ENCODE measurements around the gene ZC3H7B. TPM values are rescaled to one million over a fixed set of nuclear protein-coding genes. Genes with fewer than 3 reads are reported as not detected.

ZC3H7B gene
- total RNA-seq, 1 experiment from 2014 or later, result 42.0 TPM

DNA sequence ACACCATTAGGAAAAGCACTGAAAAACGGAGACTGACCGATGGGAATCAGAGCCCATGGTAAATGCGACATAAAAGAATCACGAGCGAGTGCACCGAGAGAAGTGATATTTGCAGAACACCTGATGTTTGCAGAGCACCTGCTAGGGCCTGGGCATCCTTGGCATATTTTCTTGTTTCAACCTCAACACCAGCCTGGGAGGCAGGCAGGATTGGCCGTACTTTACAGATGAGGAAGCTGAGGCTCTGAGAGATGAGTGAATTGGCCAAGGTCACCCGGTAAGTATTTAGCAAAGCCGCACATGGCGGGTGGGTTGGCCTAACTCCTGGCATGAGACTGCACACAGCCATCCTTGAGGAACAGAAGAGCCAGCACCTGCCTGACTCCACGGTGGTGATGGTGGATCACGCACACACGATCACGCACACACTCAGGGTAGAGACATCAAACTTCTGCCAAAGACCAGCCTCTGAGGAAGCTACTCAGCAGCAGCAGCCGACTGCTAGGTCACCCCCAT, 39.0 kb upstream of the ZC3H7B start:
- peaks cover 64% of the 10 kb centered on the region; the same call in 1 of the 2 replicates for H3K79me2 ChIP-seq (ENCODE audit: insufficient read depth, low read length)
- no peaks in the 10 kb centered on the region for H3K4me1 ChIP-seq (ENCODE audit: control insufficient read depth in 1 of 2, insufficient read depth in 2 of 2, low read length in 2 of 2)
- no peak overlapping the region for H3K9ac ChIP-seq (ENCODE audit: low read length)
- POLR2A ChIA-PET, result no interaction called here
- RAD21 ChIA-PET (ENCODE audit: low non-redundant PET in 1 of 2, low total read pairs in 2 of 2, uncharacterized antibody in 2 of 2, unreplicated experiment in 2 of 2), result no interaction called here
- TF ChIP-seq, protein P1, sequence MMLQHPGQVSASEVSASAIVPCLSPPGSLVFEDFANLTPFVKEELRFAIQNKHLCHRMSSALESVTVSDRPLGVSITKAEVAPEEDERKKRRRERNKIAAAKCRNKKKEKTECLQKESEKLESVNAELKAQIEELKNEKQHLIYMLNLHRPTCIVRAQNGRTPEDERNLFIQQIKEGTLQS (IDR thresholded peaks at IDR 0.05), result no peak
- TF ChIP-seq SP1 (IDR thresholded peaks at IDR 0.05; ENCODE audit: low read depth) (no peak), SIN3A (IDR thresholded peaks at IDR 0.05; ENCODE audit: low read depth) (no peak), EZH2phosphoT487 (IDR thresholded peaks at IDR 0.05; ENCODE audit: borderline replicate concordance) (no peak), ZNF274 (IDR thresholded peaks at IDR 0.05; ENCODE audit: low read depth, low read length) (no peak), ELF1 (IDR thresholded peaks at IDR 0.05; ENCODE audit: borderline replicate concordance, low read depth) (no peak), FOSL1 (IDR thresholded peaks at IDR 0.05; ENCODE audit: low read depth) (no peak), EZH2 (IDR thresholded peaks at IDR 0.05) (no peak), ZFX (IDR thresholded peaks at IDR 0.05) (no peak), SRF (IDR thresholded peaks at IDR 0.05; ENCODE audit: low read depth) (no peak), EGR1 (IDR thresholded peaks at IDR 0.05; ENCODE audit: low read depth) (no peak)
- TF ChIP-seq, protein P2, sequence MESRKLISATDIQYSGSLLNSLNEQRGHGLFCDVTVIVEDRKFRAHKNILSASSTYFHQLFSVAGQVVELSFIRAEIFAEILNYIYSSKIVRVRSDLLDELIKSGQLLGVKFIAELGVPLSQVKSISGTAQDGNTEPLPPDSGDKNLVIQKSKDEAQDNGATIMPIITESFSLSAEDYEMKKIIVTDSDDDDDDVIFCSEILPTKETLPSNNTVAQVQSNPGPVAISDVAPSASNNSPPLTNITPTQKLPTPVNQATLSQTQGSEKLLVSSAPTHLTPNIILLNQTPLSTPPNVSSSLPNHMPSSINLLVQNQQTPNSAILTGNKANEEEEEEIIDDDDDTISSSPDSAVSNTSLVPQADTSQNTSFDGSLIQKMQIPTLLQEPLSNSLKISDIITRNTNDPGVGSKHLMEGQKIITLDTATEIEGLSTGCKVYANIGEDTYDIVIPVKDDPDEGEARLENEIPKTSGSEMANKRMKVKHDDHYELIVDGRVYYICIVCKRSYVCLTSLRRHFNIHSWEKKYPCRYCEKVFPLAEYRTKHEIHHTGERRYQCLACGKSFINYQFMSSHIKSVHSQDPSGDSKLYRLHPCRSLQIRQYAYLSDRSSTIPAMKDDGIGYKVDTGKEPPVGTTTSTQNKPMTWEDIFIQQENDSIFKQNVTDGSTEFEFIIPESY (IDR thresholded peaks at IDR 0.05; ENCODE audit: extremely low read depth, insufficient replicate concordance, low read length), result no peak
- CTCF ChIA-PET, result interaction anchor here (1.4 kb wide), 1 partner anchor 340 kb away, joined by 3 read pairs; no protein-coding TSS in a partner anchor
- H3K27me3 ChIP-seq (ENCODE audit: insufficient read depth, low read length), result no peaks in the 10 kb centered on the region
- H3K36me3 ChIP-seq (ENCODE audit: control insufficient read depth in 1 of 2, insufficient read depth in 2 of 2, low read length in 2 of 2), result peaks cover 64 to 81% of the 10 kb centered on the region in 2 experiments
- no peak overlapping the region for H3K27ac ChIP-seq (ENCODE audit: low read depth, low read length)
- no peak for ATAC-seq
- no TSS peak for BruUV-seq (replicated peaks)
- H4K20me1 ChIP-seq (ENCODE audit: insufficient read depth), result no peaks in the 10 kb centered on the region
- H3K9me3 ChIP-seq (ENCODE audit: control insufficient read depth in 1 of 2, insufficient read depth in 1 of 2, low read depth in 1 of 2, low read length in 2 of 2), result no peaks in the 10 kb centered on the region
- DNase-seq (ENCODE audit: low read depth, low spot score), result no peak
- no peaks in the 10 kb centered on the region for H3K9me2 ChIP-seq (ENCODE audit: insufficient read depth)
- intact Hi-C loops (cut with micrococcal nuclease), result no loop called here
- H3K4me2 ChIP-seq (ENCODE audit: low read length), result no peak overlapping the region
- no peak overlapping the region for H3K4me3 ChIP-seq (replicated peaks in 1 of 2; ENCODE audit: low read depth in 1 of 2, low read length in 2 of 2)
- no peak overlapping the region for H2AFZ ChIP-seq (ENCODE audit: low read depth, low read length, poor library complexity, severe bottlenecking)

Data from HCT116 (cell line).